Fibroblast of lung (primary cell): ENCODE data around the gene LRCH2. TPM values are rescaled to one million over a fixed set of nuclear protein-coding genes. Genes with fewer than 3 reads are reported as not detected.

ENCODE experiments used
- DNase-seq, 2 donors: peaks; one replicate each; pipeline versions ENCODE4 v3.0.0 to v3.0.0-alpha.2; 2010; ENCODE audit warnings: low read depth in 2 of 2
- H2AFZ ChIP-seq: 2 replicates; pipeline ENCODE4 v1.5.1; 2012; ENCODE audit warnings: low read length, control low read depth, inconsistent platforms
- H3K27ac ChIP-seq: 2 replicates; pipeline ENCODE4 v1.5.1; 2011; ENCODE audit warnings: low read length, control low read depth; ENCODE audit not compliant: insufficient read depth
- H3K27me3 ChIP-seq: 2 replicates; pipeline ENCODE4 v1.5.1; 2011; ENCODE audit warnings: mild to moderate bottlenecking, low read length; ENCODE audit not compliant: control insufficient read depth, insufficient read depth
- H3K36me3 ChIP-seq: 2 replicates; pipeline ENCODE4 v1.5.1; 2011; ENCODE audit warnings: low read length; ENCODE audit not compliant: control insufficient read depth, insufficient read depth
- H3K4me1 ChIP-seq: 2 replicates; pipeline ENCODE4 v1.5.1; 2011; ENCODE audit warnings: low read length; ENCODE audit not compliant: control insufficient read depth, insufficient read depth; ENCODE audit errors: extremely low read depth
- H3K4me2 ChIP-seq: 2 replicates; pipeline ENCODE4 v1.5.1; 2011; ENCODE audit warnings: low read length, control low read depth; ENCODE audit not compliant: insufficient read depth; ENCODE audit errors: extremely low read depth
- H3K4me3 ChIP-seq, 4 experiments: fragments of 200-600 bp in 1 of 4; sonication (generic) in 1 of 4; replicated peaks in 1 of 4; 2 replicates each; pipeline ENCODE4 v1.5.1; 2011 to 2016; ENCODE audit warnings: low read length in 4 of 4, low read depth in 3 of 4, mild to moderate bottlenecking in 3 of 4, control low read depth in 2 of 4, inconsistent platforms in 1 of 4, mixed read lengths in 1 of 4; ENCODE audit not compliant: insufficient read depth in 1 of 4; ENCODE audit errors: control extremely low read depth in 1 of 4
- H3K79me2 ChIP-seq: 2 replicates; pipeline ENCODE4 v1.5.1; 2012; ENCODE audit warnings: mild to moderate bottlenecking, low read length, inconsistent platforms; ENCODE audit not compliant: control insufficient read depth, insufficient read depth
- H3K9ac ChIP-seq: 2 replicates; pipeline ENCODE4 v1.5.1; 2011; ENCODE audit warnings: mild to moderate bottlenecking, low read length, control low read depth; ENCODE audit not compliant: insufficient read depth
- H3K9me3 ChIP-seq: 2 replicates; pipeline ENCODE4 v1.5.1; 2012; ENCODE audit warnings: low read depth, low read length; ENCODE audit not compliant: control insufficient read depth, insufficient read depth
- H4K20me1 ChIP-seq: 2 replicates; pipeline ENCODE4 v1.5.1; 2011; ENCODE audit warnings: low read length; ENCODE audit not compliant: control insufficient read depth, insufficient read depth; ENCODE audit errors: extremely low read depth
- CTCF ChIP-seq, 2 donors: IDR thresholded peaks in 1 of 2; conservative IDR thresholded peaks in 1 of 2; 1 replicate in 1 of 2; 2 replicates in 1 of 2; pipeline ENCODE4 v1.5.1; 2011 to 2012; ENCODE audit warnings: low read length in 2 of 2, control low read depth in 1 of 2, inconsistent platforms in 1 of 2, low read depth in 1 of 2, mild to moderate bottlenecking in 1 of 2
- EZH2 ChIP-seq: IDR thresholded peaks from 2 replicates; pipeline ENCODE4 v1.5.1; 2012; ENCODE audit warnings: low read length, control low read depth, mild to moderate bottlenecking; ENCODE audit errors: missing control alignments
- polyA plus RNA-seq, 2 donors: library from polyadenylated mRNA; depleted of rRNA in 1 of 2; stranded (reverse) in 1 of 2; unstranded in 1 of 2; fragments of >200 nt; gene quantifications; 2 replicates each; pipeline ENCODE4 v1.2.1, GENCODE V29; 2011 to 2012; ENCODE audit warnings: missing spikeins in 1 of 2
- total RNA-seq: library from RNA; depleted of rRNA; stranded (reverse); fragments of >200 nt; gene quantifications from 2 replicates; pipeline ENCODE4 v1.2.1, GENCODE V29; 2014

The LRCH2 gene
- total and polyA plus RNA-seq, 2 donors (not counting 1 experiment from before 2014, with no cell fraction given) = 7.9 to 19.5 TPM

- no peak for TF ChIP-seq CTCF (conservative IDR thresholded peaks at IDR 0.05 in 1 of 2, IDR thresholded peaks at IDR 0.05 in 1 of 2; ENCODE audit: low read depth in 1 of 2, low read length in 2 of 2)
- no peak for TF ChIP-seq EZH2
- Histone ChIP-seq H3K4me1 (no peaks in the 10 kb centered on the region), H3K79me2 (no peaks in the 10 kb centered on the region), H3K4me3 (no peak overlapping the region), H3K36me3 (no peaks in the 10 kb centered on the region), H4K20me1 (no peaks in the 10 kb centered on the region), H3K9ac (no peak overlapping the region), H3K4me2 (no peak overlapping the region), H3K9me3 (no peaks in the 10 kb centered on the region), H2AFZ (no peak overlapping the region), H3K27me3 (no peaks in the 10 kb centered on the region), H3K27ac (no peak overlapping the region)
- no peak for DNase-seq
Observed at GRCh38 chrX:115261148-115261547, 27.3 kb upstream of the LRCH2 start.

GRCh38 chrX:115260330-115260729, 26.4 kb upstream of the LRCH2 start:
- Histone ChIP-seq H3K4me1 (no peaks in the 10 kb centered on the region), H3K36me3 (no peaks in the 10 kb centered on the region), H4K20me1 (no peaks in the 10 kb centered on the region), H3K9ac (no peak overlapping the region), H3K27me3 (no peaks in the 10 kb centered on the region), H3K9me3 (no peaks in the 10 kb centered on the region), H3K79me2 (no peaks in the 10 kb centered on the region), H3K4me2 (no peak overlapping the region), H3K4me3 (no peak overlapping the region), H2AFZ (no peak overlapping the region), H3K27ac (no peak overlapping the region)
- peak; percentile 15 to 50 for DNase-seq
- TF ChIP-seq EZH2 (no peak), CTCF (conservative IDR thresholded peaks at IDR 0.05 in 1 of 2, IDR thresholded peaks at IDR 0.05 in 1 of 2; ENCODE audit: low read depth in 1 of 2, low read length in 2 of 2) (no peak)

GRCh38 chrX:115259238-115259875, 25.5 kb upstream of the LRCH2 start:
- H3K4me2 ChIP-seq = no peak overlapping the region
- no peaks in the 10 kb centered on the region for H4K20me1 ChIP-seq
- no peaks in the 10 kb centered on the region for H3K4me1 ChIP-seq
- H3K9ac ChIP-seq = no peak overlapping the region
- no peak overlapping the region for H3K4me3 ChIP-seq
- H2AFZ ChIP-seq = no peak overlapping the region
- no peaks in the 10 kb centered on the region for H3K36me3 ChIP-seq
- H3K27ac ChIP-seq = no peak overlapping the region
- no peaks in the 10 kb centered on the region for H3K9me3 ChIP-seq
- no peaks in the 10 kb centered on the region for H3K27me3 ChIP-seq
- TF ChIP-seq EZH2 (no peak), CTCF (conservative IDR thresholded peaks at IDR 0.05 in 1 of 2, IDR thresholded peaks at IDR 0.05 in 1 of 2; ENCODE audit: low read depth in 1 of 2, low read length in 2 of 2) (no peak)
- DNase-seq = peak in 1 of 2 donors; percentile 4
- H3K79me2 ChIP-seq = no peaks in the 10 kb centered on the region
